H1 (cell line): ENCODE measurements around the gene MYLK. TPM values are rescaled to one million over a fixed set of nuclear protein-coding genes. Genes with fewer than 3 reads are reported as not detected.

Experiments
- CTCF ChIA-PET: fragments of 300-600 bp; sonication (Branson Sonifier 250); formaldehyde crosslinking; loops from one replicate; lab custom pipeline; 2021; ENCODE audit not compliant: partially characterized antibody; lab: Charles Lee
- POLR2A ChIA-PET: fragments of 300-600 bp; sonication (Branson Sonifier 250); formaldehyde crosslinking; loops from one replicate; lab custom pipeline; 2021; ENCODE audit warnings: inconsistent platforms; ENCODE audit not compliant: partially characterized antibody; lab: Charles Lee
- DNase-seq, 2 experiments: peaks; one replicate each; pipeline versions ENCODE4 v3.0.0 to v3.0.0-alpha.2; 2010 to 2022; ENCODE audit warnings: low spot score in 2 of 2, low read depth in 1 of 2, mixed read lengths in 1 of 2
- FAIRE-seq: peaks from 2 replicates; lab custom pipeline; 2011; peaks lifted over from hg19 to GRCh38; lab: Jason Lieb, UNC
- H2AFZ ChIP-seq: 2 replicates; pipeline ENCODE4 v1.8.1; 2012; ENCODE audit warnings: low read length, inconsistent platforms
- H2AK5ac ChIP-seq: 2 replicates; pipeline ENCODE4 v1.6.1; 2013; ENCODE audit warnings: low read depth, low read length
- H2BK120ac ChIP-seq: replicated peaks from 2 replicates; pipeline ENCODE3; 2013; ENCODE audit warnings: low read depth, low read length, inconsistent platforms
- H2BK12ac ChIP-seq: 2 replicates; pipeline ENCODE4 v1.6.1; 2013; ENCODE audit warnings: low read depth, low read length
- H2BK15ac ChIP-seq: 2 replicates; pipeline ENCODE4 v1.6.1; 2013; ENCODE audit warnings: low read length
- H2BK20ac ChIP-seq: 2 replicates; pipeline ENCODE4 v1.6.1; 2013; ENCODE audit warnings: low read length
- H2BK5ac ChIP-seq: 2 replicates; pipeline ENCODE4 v1.6.1; 2013; ENCODE audit warnings: low read depth, low read length
- H3K14ac ChIP-seq: 2 replicates; pipeline ENCODE4 v1.6.1; 2013; ENCODE audit warnings: inconsistent platforms; ENCODE audit not compliant: insufficient read length
- H3K18ac ChIP-seq: 2 replicates; pipeline ENCODE4 v1.6.1; 2013; ENCODE audit warnings: low read length; ENCODE audit errors: extremely low read depth
- H3K23ac ChIP-seq: 2 replicates; pipeline ENCODE4 v1.6.1; 2013; ENCODE audit warnings: inconsistent platforms; ENCODE audit not compliant: insufficient read length
- H3K23me2 ChIP-seq: 2 replicates; pipeline ENCODE4 v1.6.1; 2013; ENCODE audit warnings: low read depth, low read length
- H3K27ac ChIP-seq: 2 replicates; pipeline ENCODE4 v1.6.1; 2011; ENCODE audit warnings: low read depth, low read length, inconsistent platforms
- H3K27me3 ChIP-seq, 4 experiments: replicated peaks in 1 of 4; 1 replicate in 1 of 4; 2 replicates in 3 of 4; pipeline versions ENCODE4 v1.6.1 to v1.8.1; 2011 to 2013; ENCODE audit warnings: low read length in 3 of 4, mild to moderate bottlenecking in 3 of 4, inconsistent platforms in 2 of 4, mixed read lengths in 2 of 4, moderate library complexity in 1 of 4; ENCODE audit not compliant: control insufficient read depth in 3 of 4, insufficient read depth in 3 of 4; ENCODE audit errors: extremely low read depth in 1 of 4
- H3K36me3 ChIP-seq, 4 experiments: 2 replicates each; pipeline versions ENCODE4 v1.6.1 to v1.8.1; 2011 to 2013; ENCODE audit warnings: mild to moderate bottlenecking in 4 of 4, low read length in 3 of 4, moderate library complexity in 2 of 4, control low read depth in 1 of 4, inconsistent platforms in 1 of 4; ENCODE audit not compliant: insufficient read depth in 4 of 4, control insufficient read depth in 2 of 4
- H3K4ac ChIP-seq: replicated peaks from 2 replicates; pipeline ENCODE3; 2013; ENCODE audit warnings: low read length, low read depth, mixed read lengths, inconsistent platforms; ENCODE audit not compliant: insufficient read length
- H3K4me1 ChIP-seq, 4 experiments: replicated peaks in 1 of 4; 1 replicate in 1 of 4; 2 replicates in 3 of 4; pipeline versions ENCODE4 v1.6.1 to v1.8.1; 2011 to 2013; ENCODE audit warnings: low read length in 3 of 4, inconsistent platforms in 2 of 4, mixed read lengths in 1 of 4; ENCODE audit not compliant: insufficient read depth in 4 of 4, control insufficient read depth in 3 of 4
- H3K4me2 ChIP-seq, 2 experiments: 2 replicates each; pipeline versions ENCODE4 v1.6.1 to v1.8.1; 2011 to 2013; ENCODE audit warnings: low read depth in 2 of 2, low read length in 2 of 2, control low read depth in 1 of 2, inconsistent platforms in 1 of 2, mild to moderate bottlenecking in 1 of 2; ENCODE audit not compliant: insufficient read depth in 1 of 2
- H3K4me3 ChIP-seq, 4 experiments: fragments of 200-600, 300-600 bp in 1 of 4; sonication (generic), shearing (Covaris generic), sonication (Bioruptor Twin) in 1 of 4; 2 replicates each; pipeline versions ENCODE4 v1.5.1 to v1.8.1; 2011 to 2016; ENCODE audit warnings: low read length in 4 of 4, low read depth in 3 of 4, control low read depth in 2 of 4, inconsistent platforms in 2 of 4, mild to moderate bottlenecking in 2 of 4, mixed read lengths in 1 of 4, moderate library complexity in 1 of 4; ENCODE audit not compliant: insufficient read depth in 2 of 4; ENCODE audit errors: extremely low read depth in 1 of 4
- H3K56ac ChIP-seq: replicated peaks from 2 replicates; pipeline ENCODE3; 2013; ENCODE audit warnings: low read depth, mild to moderate bottlenecking, mixed read lengths, low read length, inconsistent platforms; ENCODE audit not compliant: insufficient read length
- H3K79me1 ChIP-seq: 2 replicates; pipeline ENCODE4 v1.6.1; 2013; ENCODE audit warnings: low read depth, low read length, control low read depth
- H3K79me2 ChIP-seq, 2 experiments: 2 replicates each; pipeline versions ENCODE4 v1.6.1 to v1.8.1; 2012 to 2013; ENCODE audit warnings: low read length in 2 of 2, mild to moderate bottlenecking in 2 of 2, inconsistent platforms in 1 of 2; ENCODE audit not compliant: insufficient read depth in 2 of 2, control insufficient read depth in 1 of 2
- H3K9ac ChIP-seq, 4 experiments: replicated peaks in 1 of 4; 1 replicate in 1 of 4; 2 replicates in 3 of 4; pipeline versions ENCODE4 v1.6.1 to v1.8.1; 2011 to 2013; ENCODE audit warnings: low read depth in 3 of 4, low read length in 3 of 4, control low read depth in 2 of 4, mild to moderate bottlenecking in 2 of 4, moderate library complexity in 2 of 4, inconsistent platforms in 1 of 4; ENCODE audit errors: extremely low read depth in 1 of 4
- H3K9me3 ChIP-seq, 2 experiments: 2 replicates each; pipeline versions ENCODE4 v1.6.1 to v1.8.1; 2012 to 2013; ENCODE audit warnings: mild to moderate bottlenecking in 2 of 2, moderate library complexity in 2 of 2, control low read depth in 1 of 2, inconsistent platforms in 1 of 2, low read depth in 1 of 2, low read length in 1 of 2, mixed read lengths in 1 of 2; ENCODE audit not compliant: insufficient read depth in 2 of 2
- H4K20me1 ChIP-seq, 2 experiments: replicated peaks in 1 of 2; 2 replicates each; pipeline versions ENCODE3 to v1.8.1; 2011 to 2013; ENCODE audit warnings: inconsistent platforms in 2 of 2, low read length in 2 of 2, mild to moderate bottlenecking in 1 of 2; ENCODE audit not compliant: insufficient read depth in 2 of 2, control insufficient read depth in 1 of 2
- H4K5ac ChIP-seq: 2 replicates; pipeline ENCODE4 v1.6.1; 2013; ENCODE audit warnings: low read length, low read depth, mixed read lengths, inconsistent platforms; ENCODE audit not compliant: insufficient read length
- H4K8ac ChIP-seq: 2 replicates; pipeline ENCODE4 v1.8.0; 2013; ENCODE audit warnings: mild to moderate bottlenecking, moderate library complexity, low read length, inconsistent platforms; ENCODE audit not compliant: insufficient read depth; ENCODE audit errors: extremely low read depth
- H4K91ac ChIP-seq: replicated peaks from 2 replicates; pipeline ENCODE3; 2013; ENCODE audit warnings: low read length, mixed read lengths, inconsistent platforms; ENCODE audit not compliant: insufficient read length
- CBX5 ChIP-seq: fragments of 300-800, 300-1000 bp; sonication (generic); IDR thresholded peaks from 2 replicates; pipeline ENCODE4 v1.7.1; 2016; ENCODE audit warnings: antibody characterized with exemption, low read length, low read depth
- HDAC2 ChIP-seq, 2 experiments: fragments of 300-600 bp in 1 of 2; sonication (generic) in 1 of 2; IDR thresholded peaks; 2 replicates each; pipeline ENCODE4 v1.6.1; 2011 to 2012; ENCODE audit warnings: low read depth in 2 of 2, low read length in 2 of 2, mild to moderate bottlenecking in 2 of 2, moderate library complexity in 2 of 2, borderline replicate concordance in 1 of 2, inconsistent platforms in 1 of 2
- JUND ChIP-seq: IDR thresholded peaks from 2 replicates; pipeline ENCODE4 v1.6.1; 2011; ENCODE audit warnings: mild to moderate bottlenecking, improper control_type of control experiment, low read length
- KDM1A ChIP-seq: fragments of 200-600, 300-600 bp; sonication (generic); IDR thresholded peaks from 2 replicates; pipeline ENCODE4 v1.7.1; 2016; ENCODE audit warnings: mild to moderate bottlenecking, low read length, borderline replicate concordance
- POU5F1 ChIP-seq: IDR thresholded peaks from 2 replicates; pipeline ENCODE4 v1.6.1; 2011; ENCODE audit warnings: low read depth, mild to moderate bottlenecking, low read length, moderate library complexity
- RBBP5 ChIP-seq: IDR thresholded peaks from 2 replicates; pipeline ENCODE4 v1.7.1; 2012; ENCODE audit warnings: low read depth, mild to moderate bottlenecking, inconsistent platforms, low read length, moderate library complexity, borderline replicate concordance
- RFX5 ChIP-seq: IDR thresholded peaks from 2 replicates; pipeline ENCODE4 v1.6.1; 2011; ENCODE audit warnings: low read depth, low read length, improper control_type of control experiment, borderline replicate concordance
- SUZ12 ChIP-seq: fragments of 200-600 bp; sonication (generic); IDR thresholded peaks from 2 replicates; pipeline ENCODE4 v1.6.1; 2012; ENCODE audit warnings: mild to moderate bottlenecking, inconsistent platforms, low read length, moderate library complexity, mixed read lengths
- TBP ChIP-seq: IDR thresholded peaks from 2 replicates; pipeline ENCODE4 v1.6.1; 2011; ENCODE audit warnings: low read depth, low read length, improper control_type of control experiment
- TEAD4 ChIP-seq: IDR thresholded peaks from 2 replicates; pipeline ENCODE4 v1.6.1; 2012; ENCODE audit warnings: low read depth, low read length, inconsistent platforms, mixed read lengths
- YY1 ChIP-seq: IDR thresholded peaks from 2 replicates; pipeline ENCODE4 v1.6.1; 2011; ENCODE audit warnings: low read depth, mild to moderate bottlenecking, low read length
- WGBS, 2 experiments: shearing (Covaris generic) in 1 of 2; methylation state at CpG; one replicate each; pipeline versions ENCODE4 v1.1.6 to v1.1.7; 2013 to 2015; ENCODE audit warnings: low lambda C conversion rate in 2 of 2, mixed read lengths in 2 of 2, inconsistent platforms in 1 of 2, low coverage in 1 of 2, missing lambda C conversion rate in 1 of 2; ENCODE audit not compliant: insufficient replicate concordance in 2 of 2, insufficient coverage in 1 of 2, insufficient read length in 1 of 2; ENCODE audit errors: extremely low coverage in 1 of 2, missing lambda C conversion rate in 1 of 2; 5-methylcytosine and 5-hydroxymethylcytosine counted together
- polyA plus RNA-seq, 7 experiments: library from polyadenylated mRNA; depleted of rRNA in 3 of 7; stranded (reverse) in 5 of 7; unstranded in 2 of 7; fragments of >200 nt in 5 of 7; fragments of 200-250 nt in 2 of 7; gene quantifications; 1 replicate in 5 of 7; 2 replicates in 1 of 7; 4 replicates in 1 of 7; pipeline versions ENCODE4 v1.2.1 to v1.2.3, GENCODE V29; 2011 to 2013; ENCODE audit warnings: missing spikeins in 2 of 7, mixed read lengths in 2 of 7
- total RNA-seq: library from RNA; stranded (reverse); fragmentation: NEBNext Ultra II Directional; extraction: Animal tissue kit (Norgen Biotek cat#: 25700); gene quantifications from 2 replicates; pipeline ENCODE4 v1.2.1, GENCODE V29; 2021
- TF ChIP-seq, protein P1 (sequence below): IDR thresholded peaks from 2 replicates; pipeline ENCODE4 v1.6.1; 2012; ENCODE audit warnings: low read length, inconsistent platforms

Gene MYLK
- total and polyA plus RNA-seq, 2 of the 8 experiments (the other 6 are each of a cell fraction or from before 2014, with no cell fraction given), result 11.6 to 21.3 TPM

DNA sequence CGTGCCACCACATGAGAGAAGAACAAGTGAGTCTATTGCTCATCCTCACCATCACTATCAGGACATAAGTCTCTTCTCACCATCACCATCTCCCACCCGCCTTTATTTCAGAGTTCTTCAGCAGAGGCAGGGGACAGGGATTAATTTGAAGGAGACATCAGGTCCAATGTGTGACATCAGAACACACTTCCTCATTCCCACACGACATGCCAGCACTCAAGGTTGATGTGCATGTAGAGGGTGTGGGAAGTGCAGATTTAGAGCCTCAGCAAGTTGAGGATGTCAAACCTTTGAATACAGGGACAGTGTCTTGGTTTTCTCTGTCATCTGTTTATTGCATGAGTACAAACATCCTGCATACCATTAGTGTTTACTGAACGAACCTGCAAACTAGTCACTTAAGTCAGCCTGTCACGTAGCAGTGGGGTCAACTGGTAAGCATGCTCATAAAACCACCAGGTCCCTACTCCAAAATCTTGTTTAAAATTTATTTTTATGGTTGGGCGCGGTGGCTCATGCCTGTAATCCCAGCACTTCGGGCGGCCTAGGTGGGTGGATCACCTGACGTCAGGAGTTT lies 104.4 kb downstream of the MYLK start:
- POLR2A ChIA-PET, result no interaction called here
- Histone ChIP-seq H3K4ac (no peak overlapping the region), H3K9ac (no peak overlapping the region), H3K23ac (no peak overlapping the region), H3K56ac (no peak overlapping the region), H3K4me2 (no peak overlapping the region), H2BK15ac (no peak overlapping the region), H2AFZ (no peak overlapping the region), H2BK5ac (no peak overlapping the region), H4K20me1 (no peaks in the 10 kb centered on the region), H3K36me3 (no peaks in the 10 kb centered on the region), H3K18ac (no peak overlapping the region), H2BK20ac (no peak overlapping the region), H2BK12ac (no peak overlapping the region), H2AK5ac (no peak overlapping the region), H3K23me2 (no peaks in the 10 kb centered on the region), H3K4me3 (no peak overlapping the region), H4K5ac (no peak overlapping the region), H4K91ac (no peak overlapping the region), H2BK120ac (no peak overlapping the region), H3K79me2 (no peaks in the 10 kb centered on the region), H4K8ac (no peak overlapping the region), H3K9me3 (no peaks in the 10 kb centered on the region), H3K14ac (no peak overlapping the region), H3K4me1 (no peaks in the 10 kb centered on the region), H3K27me3 (no peaks in the 10 kb centered on the region), H3K27ac (no peak overlapping the region), H3K79me1 (no peaks in the 10 kb centered on the region; the same call in 1 of the 2 replicates)
- CTCF ChIA-PET, result interaction anchor here (1.2 kb wide), 2 partner anchors 55 to 127 kb away, joined by 3 read pairs; no protein-coding TSS in a partner anchor
- 88% methylated on average over 10 of the region's 10 CpGs; no CpG with 5 or more reads in 1 of the 2 experiments for WGBS, 2 experiments
- no peak for FAIRE-seq
- DNase-seq, result no peak
- TF ChIP-seq RFX5 (no peak), RBBP5 (no peak), POU5F1 (no peak), TBP (no peak), YY1 (no peak), SUZ12 (no peak), HDAC2 (IDR thresholded peaks at IDR 0.05; ENCODE audit: borderline replicate concordance in 1 of 2, low read depth in 2 of 2, low read length in 2 of 2) (no peak), TEAD4 (no peak), JUND (no peak), CBX5 (no peak), KDM1A (no peak)
- TF ChIP-seq, protein P1, sequence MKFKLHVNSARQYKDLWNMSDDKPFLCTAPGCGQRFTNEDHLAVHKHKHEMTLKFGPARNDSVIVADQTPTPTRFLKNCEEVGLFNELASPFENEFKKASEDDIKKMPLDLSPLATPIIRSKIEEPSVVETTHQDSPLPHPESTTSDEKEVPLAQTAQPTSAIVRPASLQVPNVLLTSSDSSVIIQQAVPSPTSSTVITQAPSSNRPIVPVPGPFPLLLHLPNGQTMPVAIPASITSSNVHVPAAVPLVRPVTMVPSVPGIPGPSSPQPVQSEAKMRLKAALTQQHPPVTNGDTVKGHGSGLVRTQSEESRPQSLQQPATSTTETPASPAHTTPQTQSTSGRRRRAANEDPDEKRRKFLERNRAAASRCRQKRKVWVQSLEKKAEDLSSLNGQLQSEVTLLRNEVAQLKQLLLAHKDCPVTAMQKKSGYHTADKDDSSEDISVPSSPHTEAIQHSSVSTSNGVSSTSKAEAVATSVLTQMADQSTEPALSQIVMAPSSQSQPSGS, result no peak
